Gastroesophageal sphincter (tissue), 3 donors: ENCODE data around the gene DNAJC1.

ENCODE experiments used
- CTCF ChIP-seq, 4 experiments: fragments of 200-600 bp in 2 of 4; fragments of 450-650 bp in 2 of 4; sonication (generic) in 1 of 4; IDR thresholded peaks; one replicate each; pipeline ENCODE4 v1.5.1; 2017 to 2019; ENCODE audit warnings: antibody characterized with exemption in 4 of 4, mild to moderate bottlenecking in 2 of 4, moderate library complexity in 2 of 4
- EP300 ChIP-seq: sonication (generic); formaldehyde crosslinking; IDR thresholded peaks from one replicate; pipeline ENCODE4 v1.6.1; 2017; ENCODE audit warnings: antibody characterized with exemption, mild to moderate bottlenecking
- POLR2A ChIP-seq, 2 donors: fragments of 450-650 bp; IDR thresholded peaks; one replicate each; pipeline ENCODE4 v1.6.1; 2017; ENCODE audit warnings: antibody characterized with exemption in 2 of 2, mild to moderate bottlenecking in 2 of 2, moderate library complexity in 1 of 2

- TF ChIP-seq CTCF (IDR thresholded peaks at IDR 0.05) (no peak), EP300 (no peak), POLR2A (IDR thresholded peaks at IDR 0.05) (no peak)
These were observed 7.0 kb upstream of the DNAJC1 start for GRCh38 chr10:22010539-22010938.
